HL-60 (cell line): ENCODE measurements around the gene SIGLEC8.

ENCODE experiments used
- DNase-seq, 2 experiments: peaks; one replicate each; pipeline ENCODE4 v3.0.0-alpha.2; 2010 to 2020; ENCODE audit warnings: low read depth in 1 of 2, low spot score in 1 of 2
- H3K27ac ChIP-seq: fragments of 250-450 bp; sonication (Bioruptor Pico); replicated peaks from 2 replicates; pipeline ENCODE4 v1.5.1; 2020; ENCODE audit warnings: mild to moderate bottlenecking, moderate library complexity
- H3K27me3 ChIP-seq: fragments of 250-450 bp; sonication (Bioruptor Pico); 2 replicates; pipeline ENCODE4 v1.5.1; 2021; ENCODE audit warnings: mild to moderate bottlenecking, moderate library complexity; ENCODE audit not compliant: insufficient read depth, poor library complexity, severe bottlenecking
- H3K4me3 ChIP-seq: replicated peaks from 2 replicates; pipeline ENCODE4 v1.5.1; 2011; ENCODE audit warnings: mild to moderate bottlenecking, control low read depth, low read length; ENCODE audit not compliant: insufficient read depth
- GABPA ChIP-seq: IDR thresholded peaks from 2 replicates; pipeline ENCODE4 v1.6.1; 2012; ENCODE audit warnings: low read depth
- POLR2AphosphoS5 ChIP-seq: IDR thresholded peaks from 2 replicates; pipeline ENCODE4 v1.6.1; 2012; ENCODE audit warnings: low read depth
- SPI1 ChIP-seq: IDR thresholded peaks from 2 replicates; pipeline ENCODE4 v1.6.1; 2012; ENCODE audit warnings: low read depth, mild to moderate bottlenecking, borderline replicate concordance
- long read RNA-seq: library from polyadenylated mRNA; unstranded; transcript quantifications from one replicate; pipeline ENCODE4 v2.0.0, GENCODE V29; 2020
- TF ChIP-seq, protein P1 (sequence below): IDR thresholded peaks from 2 replicates; pipeline ENCODE4 v1.6.1; 2012; ENCODE audit warnings: low read depth; ENCODE audit not compliant: insufficient replicate concordance
- TF ChIP-seq, protein P2 (sequence below): IDR thresholded peaks from one replicate; pipeline ENCODE4 v1.5.1; 2011; ENCODE audit warnings: low read length, control low read depth, inconsistent platforms; ENCODE audit not compliant: insufficient read depth

The SIGLEC8 gene
- long read RNA-seq, partial matches to known transcripts, result 1 of 8 reads
- long read RNA-seq, other reads (novel, unspliced or antisense), result 7 of 8 reads

DNA sequence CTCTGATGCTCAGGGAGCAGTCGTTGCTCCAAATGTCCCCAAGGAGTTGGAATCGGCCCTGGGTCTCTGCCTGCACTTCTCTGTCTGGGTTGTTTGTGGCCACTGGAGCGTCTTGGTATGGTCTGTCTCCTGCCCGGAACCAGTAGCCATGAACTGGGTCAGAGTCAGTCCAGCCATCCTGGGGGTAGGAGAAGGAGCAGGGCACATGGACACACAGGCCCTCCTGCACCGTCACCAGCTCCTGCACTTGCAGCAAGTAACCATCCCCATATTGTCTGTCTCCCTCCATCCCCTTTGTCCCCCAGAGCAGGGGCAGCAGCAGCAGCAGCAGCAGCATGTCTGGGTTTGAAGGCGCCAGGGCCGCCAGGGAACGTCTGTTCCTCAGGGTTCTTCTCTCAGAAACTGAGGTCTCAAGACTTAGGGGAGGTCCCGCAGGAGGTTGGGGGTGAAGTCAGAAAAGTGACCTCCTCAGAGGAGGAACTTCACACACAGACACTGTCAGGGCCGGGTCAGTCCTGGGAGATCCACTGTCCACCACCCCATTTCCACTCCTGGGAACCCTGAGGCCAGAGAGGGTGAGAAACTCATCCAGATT lies at the start of gene SIGLEC8:
TSS of gene SIGLEC8 (minus strand) at position 404 of the 595 bp plus-strand sequence. CDS start at position 337, 67 bp downstream.
- DNase-seq, result no peak
- H3K27ac ChIP-seq, result no peak within 1 kb of the TSS
- no peaks in the 10 kb centered on the region for H3K27me3 ChIP-seq
- TF ChIP-seq, protein P1, sequence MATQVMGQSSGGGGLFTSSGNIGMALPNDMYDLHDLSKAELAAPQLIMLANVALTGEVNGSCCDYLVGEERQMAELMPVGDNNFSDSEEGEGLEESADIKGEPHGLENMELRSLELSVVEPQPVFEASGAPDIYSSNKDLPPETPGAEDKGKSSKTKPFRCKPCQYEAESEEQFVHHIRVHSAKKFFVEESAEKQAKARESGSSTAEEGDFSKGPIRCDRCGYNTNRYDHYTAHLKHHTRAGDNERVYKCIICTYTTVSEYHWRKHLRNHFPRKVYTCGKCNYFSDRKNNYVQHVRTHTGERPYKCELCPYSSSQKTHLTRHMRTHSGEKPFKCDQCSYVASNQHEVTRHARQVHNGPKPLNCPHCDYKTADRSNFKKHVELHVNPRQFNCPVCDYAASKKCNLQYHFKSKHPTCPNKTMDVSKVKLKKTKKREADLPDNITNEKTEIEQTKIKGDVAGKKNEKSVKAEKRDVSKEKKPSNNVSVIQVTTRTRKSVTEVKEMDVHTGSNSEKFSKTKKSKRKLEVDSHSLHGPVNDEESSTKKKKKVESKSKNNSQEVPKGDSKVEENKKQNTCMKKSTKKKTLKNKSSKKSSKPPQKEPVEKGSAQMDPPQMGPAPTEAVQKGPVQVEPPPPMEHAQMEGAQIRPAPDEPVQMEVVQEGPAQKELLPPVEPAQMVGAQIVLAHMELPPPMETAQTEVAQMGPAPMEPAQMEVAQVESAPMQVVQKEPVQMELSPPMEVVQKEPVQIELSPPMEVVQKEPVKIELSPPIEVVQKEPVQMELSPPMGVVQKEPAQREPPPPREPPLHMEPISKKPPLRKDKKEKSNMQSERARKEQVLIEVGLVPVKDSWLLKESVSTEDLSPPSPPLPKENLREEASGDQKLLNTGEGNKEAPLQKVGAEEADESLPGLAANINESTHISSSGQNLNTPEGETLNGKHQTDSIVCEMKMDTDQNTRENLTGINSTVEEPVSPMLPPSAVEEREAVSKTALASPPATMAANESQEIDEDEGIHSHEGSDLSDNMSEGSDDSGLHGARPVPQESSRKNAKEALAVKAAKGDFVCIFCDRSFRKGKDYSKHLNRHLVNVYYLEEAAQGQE, result no peak
- TF ChIP-seq GABPA, result no peak
- TF ChIP-seq POLR2AphosphoS5, result no peak
- no peak for TF ChIP-seq SPI1
- TF ChIP-seq, protein P2, sequence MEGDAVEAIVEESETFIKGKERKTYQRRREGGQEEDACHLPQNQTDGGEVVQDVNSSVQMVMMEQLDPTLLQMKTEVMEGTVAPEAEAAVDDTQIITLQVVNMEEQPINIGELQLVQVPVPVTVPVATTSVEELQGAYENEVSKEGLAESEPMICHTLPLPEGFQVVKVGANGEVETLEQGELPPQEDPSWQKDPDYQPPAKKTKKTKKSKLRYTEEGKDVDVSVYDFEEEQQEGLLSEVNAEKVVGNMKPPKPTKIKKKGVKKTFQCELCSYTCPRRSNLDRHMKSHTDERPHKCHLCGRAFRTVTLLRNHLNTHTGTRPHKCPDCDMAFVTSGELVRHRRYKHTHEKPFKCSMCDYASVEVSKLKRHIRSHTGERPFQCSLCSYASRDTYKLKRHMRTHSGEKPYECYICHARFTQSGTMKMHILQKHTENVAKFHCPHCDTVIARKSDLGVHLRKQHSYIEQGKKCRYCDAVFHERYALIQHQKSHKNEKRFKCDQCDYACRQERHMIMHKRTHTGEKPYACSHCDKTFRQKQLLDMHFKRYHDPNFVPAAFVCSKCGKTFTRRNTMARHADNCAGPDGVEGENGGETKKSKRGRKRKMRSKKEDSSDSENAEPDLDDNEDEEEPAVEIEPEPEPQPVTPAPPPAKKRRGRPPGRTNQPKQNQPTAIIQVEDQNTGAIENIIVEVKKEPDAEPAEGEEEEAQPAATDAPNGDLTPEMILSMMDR, result no peak
- no peak within 1 kb of the TSS for H3K4me3 ChIP-seq

DNA sequence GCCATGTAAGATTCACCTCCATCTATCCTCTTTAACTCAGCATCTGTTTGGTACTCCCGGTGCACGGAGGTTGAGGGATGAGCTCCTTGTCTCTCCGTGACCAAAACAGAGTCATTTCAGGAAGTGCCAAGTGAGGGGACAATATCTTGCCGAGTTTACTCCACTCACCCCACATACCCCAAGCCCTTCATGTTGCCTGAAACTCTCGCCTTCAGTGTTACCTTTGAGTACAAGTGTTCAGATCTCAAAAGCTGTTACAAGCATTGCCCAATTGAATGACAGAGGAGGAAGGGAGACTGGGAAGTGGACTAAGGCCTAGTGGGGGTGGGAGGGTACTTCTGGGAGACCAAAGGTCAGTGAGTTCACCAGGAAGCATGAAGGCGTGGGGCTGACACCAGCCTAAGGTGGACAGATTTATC lies 49.4 kb upstream of the SIGLEC8 start:
- Histone ChIP-seq H3K27me3 (no peaks in the 10 kb centered on the region), H3K4me3 (no peak overlapping the region), H3K27ac (no peak overlapping the region)
- peak; percentile 26 to 85 for DNase-seq
- TF ChIP-seq, protein P1, result no peak
- TF ChIP-seq SPI1 (no peak), GABPA (no peak), POLR2AphosphoS5 (no peak)
- TF ChIP-seq, protein P2, result no peak

DNA sequence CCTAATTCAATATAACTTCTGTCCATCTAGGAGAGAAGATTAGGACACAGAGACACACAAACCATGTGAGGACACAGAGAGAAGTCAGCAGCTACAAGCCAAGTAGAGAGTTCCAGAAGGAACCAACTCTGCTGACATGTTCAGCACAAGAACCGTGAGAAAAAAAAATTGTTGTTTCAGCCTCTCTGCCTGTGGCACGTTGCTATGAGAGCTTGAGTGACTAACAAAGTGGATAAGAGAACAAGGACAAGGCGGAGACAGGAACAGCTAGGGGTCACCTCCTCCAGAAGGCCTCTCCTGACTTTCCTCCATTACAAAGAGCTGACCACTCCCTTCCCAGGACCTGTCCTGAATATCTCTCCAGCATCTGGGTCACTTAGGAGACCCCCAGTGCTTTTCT lies 48.9 kb upstream of the SIGLEC8 start:
- H3K27me3 ChIP-seq, result no peaks in the 10 kb centered on the region
- no peak overlapping the region for H3K27ac ChIP-seq
- TF ChIP-seq POLR2AphosphoS5 (no peak), SPI1 (no peak), GABPA (no peak)
- TF ChIP-seq, protein P1, result no peak
- TF ChIP-seq, protein P2, result no peak
- DNase-seq, result no peak
- H3K4me3 ChIP-seq, result no peak overlapping the region
